Activated CD4-positive, alpha-beta T cell treated with anti-CD3 and anti-CD28 coated beads, Interleukin-2, amount 10 ng/mL, durations not matched to agents 24 days and 14 days (primary cell): Measurements from ENCODE around the gene RAVER2. TPM values are rescaled to one million over a fixed set of nuclear protein-coding genes. Genes with fewer than 3 reads are reported as not detected.
"Not testable (repeated sequence)": the region's sequence is repeated elsewhere in the genome, so short reads cannot be mapped to it uniquely, and the experiment has no call there.

Source experiments
- DNase-seq: peaks from one replicate; pipeline ENCODE4 v3.0.0; 2022
- H3K27ac Mint-ChIP-seq: one replicate; pipeline ENCODE4 v1.8.0; 2022; ENCODE audit warnings: mild to moderate bottlenecking, mixed read lengths
- H3K27me3 Mint-ChIP-seq: one replicate; pipeline ENCODE4 v1.8.0; 2022; ENCODE audit warnings: mixed read lengths
- H3K36me3 Mint-ChIP-seq: one replicate; pipeline ENCODE4 v1.8.0; 2022; ENCODE audit warnings: low read depth, mild to moderate bottlenecking, mixed read lengths
- H3K4me1 Mint-ChIP-seq: one replicate; pipeline ENCODE4 v1.8.0; 2021; ENCODE audit warnings: mixed read lengths
- H3K4me3 Mint-ChIP-seq: one replicate; pipeline ENCODE4 v1.8.0; 2022; ENCODE audit warnings: mild to moderate bottlenecking, moderate library complexity, mixed read lengths
- H3K9me3 Mint-ChIP-seq: one replicate; pipeline ENCODE4 v1.8.0; 2021; ENCODE audit warnings: mixed read lengths
- intact Hi-C: fragments of 100-400 bp; cut with micrococcal nuclease; formaldehyde crosslinking; loops from one replicate; pipeline ENCODE4 v1.15.1; 2023
- total RNA-seq: library from RNA; stranded (reverse); gene quantifications from 2 replicates; pipeline ENCODE4 v1.2.3, GENCODE V29; 2022

The RAVER2 gene
- total RNA-seq, 1 donor from 2014 or later = 0.44 TPM

GRCh38 chr1:64733581-64734286, 11.1 kb upstream of the RAVER2 start:
- H3K27me3 Mint-ChIP-seq = peaks cover 2% of the 10 kb centered on the region
- H3K4me3 Mint-ChIP-seq = no peak overlapping the region
- H3K27ac Mint-ChIP-seq = no peak overlapping the region
- no peaks in the 10 kb centered on the region for H3K9me3 Mint-ChIP-seq
- intact Hi-C loops = no loop called here
- no peaks in the 10 kb centered on the region for H3K4me1 Mint-ChIP-seq
- DNase-seq = no peak
- no peaks in the 10 kb centered on the region for H3K36me3 Mint-ChIP-seq

GRCh38 chr1:64734287-64734652, 10.6 kb upstream of the RAVER2 start:
- DNase-seq = no peak
- Mint-ChIP-seq H3K27me3 (peaks cover 2% of the 10 kb centered on the region), H3K4me3 (no peak overlapping the region), H3K9me3 (no peaks in the 10 kb centered on the region), H3K36me3 (no peaks in the 10 kb centered on the region), H3K27ac (no peak overlapping the region), H3K4me1 (no peaks in the 10 kb centered on the region)
- intact Hi-C loops = no loop called here

- intact Hi-C loops = loop anchor here (10.0 kb wide), 1 partner anchor 334 kb away; no protein-coding TSS in a partner anchor
- peaks cover 19% of the 10 kb centered on the region for H3K27me3 Mint-ChIP-seq
- not testable (repeated sequence) for H3K27ac Mint-ChIP-seq
Measured at GRCh38 chr1:64740687-64741086, 4.2 kb upstream of the RAVER2 start.

GRCh38 chr1:64743954-64744491, 852 bp upstream of the RAVER2 start:
- Mint-ChIP-seq H3K4me3 (peak overlapping the region; percentile 83), H3K4me1 (peaks cover 5% of the 10 kb centered on the region), H3K36me3 (no peaks in the 10 kb centered on the region), H3K9me3 (no peaks in the 10 kb centered on the region), H3K27me3 (peaks cover 32% of the 10 kb centered on the region), H3K27ac (peak overlapping the region; percentile 29)
- intact Hi-C loops = loop anchor here (10.0 kb wide), 1 partner anchor 331 kb away; no protein-coding TSS in a partner anchor
- no peak for DNase-seq

More at GRCh38 chr1:64740687-64741086, 4.2 kb upstream of the RAVER2 start:
- H3K36me3 Mint-ChIP-seq, H3K4me1 Mint-ChIP-seq, H3K4me3 Mint-ChIP-seq, H3K9me3 Mint-ChIP-seq, DNase-seq: not testable (repeated sequence)

- H3K27me3 Mint-ChIP-seq = peaks cover 33% of the 10 kb centered on the region
- peak; percentile 61 for DNase-seq
- H3K4me3 Mint-ChIP-seq = peak overlapping the region; percentile 79
- no peaks in the 10 kb centered on the region for H3K9me3 Mint-ChIP-seq
- intact Hi-C loops = loop anchor here (5.0 to 10.0 kb wide), 2 partner anchors 77 to 329 kb away; no protein-coding TSS in a partner anchor
- peaks cover 5% of the 10 kb centered on the region for H3K4me1 Mint-ChIP-seq
- no peak overlapping the region for H3K27ac Mint-ChIP-seq
- no peaks in the 10 kb centered on the region for H3K36me3 Mint-ChIP-seq
Measured at GRCh38 chr1:64745181-64745985, 508 bp downstream of the RAVER2 start.

GRCh38 chr1:64745986-64746940, 1.4 kb downstream of the RAVER2 start:
- Mint-ChIP-seq H3K36me3 (no peaks in the 10 kb centered on the region), H3K9me3 (no peaks in the 10 kb centered on the region), H3K27ac (no peak overlapping the region), H3K27me3 (peaks cover 33% of the 10 kb centered on the region), H3K4me1 (peaks cover 5% of the 10 kb centered on the region), H3K4me3 (peak overlapping the region; percentile 79)
- DNase-seq = no peak
- intact Hi-C loops = loop anchor here (5.0 to 10.0 kb wide), 2 partner anchors 76 to 329 kb away; no protein-coding TSS in a partner anchor

- intact Hi-C loops = loop anchor here (5.0 to 10.0 kb wide), 2 partner anchors 74 to 327 kb away; no protein-coding TSS in a partner anchor
- H3K4me1 Mint-ChIP-seq = peaks cover 5% of the 10 kb centered on the region
- no peaks in the 10 kb centered on the region for H3K9me3 Mint-ChIP-seq
- no peak for DNase-seq
- no peaks in the 10 kb centered on the region for H3K36me3 Mint-ChIP-seq
- H3K4me3 Mint-ChIP-seq = no peak overlapping the region
- H3K27me3 Mint-ChIP-seq = peaks cover 39% of the 10 kb centered on the region
- H3K27ac Mint-ChIP-seq = no peak overlapping the region
Measured at GRCh38 chr1:64748222-64748621, 3.3 kb downstream of the RAVER2 start.

- peaks cover 35% of the 10 kb centered on the region for H3K27me3 Mint-ChIP-seq
- H3K9me3 Mint-ChIP-seq = no peaks in the 10 kb centered on the region
- H3K4me3 Mint-ChIP-seq = no peak overlapping the region
- intact Hi-C loops = loop anchor here (5.0 to 10.0 kb wide), 2 partner anchors 74 to 326 kb away; no protein-coding TSS in a partner anchor
- peaks cover 5% of the 10 kb centered on the region for H3K4me1 Mint-ChIP-seq
- no peak for DNase-seq
- no peak overlapping the region for H3K27ac Mint-ChIP-seq
- no peaks in the 10 kb centered on the region for H3K36me3 Mint-ChIP-seq
Measured at GRCh38 chr1:64748706-64749105, 3.8 kb downstream of the RAVER2 start.

GRCh38 chr1:64750092-64750491, 5.2 kb downstream of the RAVER2 start:
- no peak for DNase-seq
- H3K4me1 Mint-ChIP-seq = no peaks in the 10 kb centered on the region
- H3K36me3 Mint-ChIP-seq = no peaks in the 10 kb centered on the region
- H3K9me3 Mint-ChIP-seq = no peaks in the 10 kb centered on the region
- H3K27me3 Mint-ChIP-seq = peaks cover 29% of the 10 kb centered on the region
- intact Hi-C loops = no loop called here
- H3K4me3 Mint-ChIP-seq = no peak overlapping the region
- no peak overlapping the region for H3K27ac Mint-ChIP-seq

GRCh38 chr1:64750875-64751274, 6.0 kb downstream of the RAVER2 start:
- H3K4me3 Mint-ChIP-seq = no peak overlapping the region
- H3K4me1 Mint-ChIP-seq = no peaks in the 10 kb centered on the region
- DNase-seq = no peak
- H3K36me3 Mint-ChIP-seq = no peaks in the 10 kb centered on the region
- peaks cover 29% of the 10 kb centered on the region for H3K27me3 Mint-ChIP-seq
- intact Hi-C loops = no loop called here
- no peak overlapping the region for H3K27ac Mint-ChIP-seq
- no peaks in the 10 kb centered on the region for H3K9me3 Mint-ChIP-seq

- Mint-ChIP-seq H3K9me3 (no peaks in the 10 kb centered on the region), H3K36me3 (no peaks in the 10 kb centered on the region), H3K27ac (no peak overlapping the region), H3K27me3 (peaks cover 22% of the 10 kb centered on the region), H3K4me3 (no peak overlapping the region), H3K4me1 (no peaks in the 10 kb centered on the region)
- intact Hi-C loops = no loop called here
- no peak for DNase-seq
Measured at GRCh38 chr1:64754173-64754572, 9.3 kb downstream of the RAVER2 start.

GRCh38 chr1:64755361-64755760, 10.5 kb downstream of the RAVER2 start:
- Mint-ChIP-seq H3K9me3 (no peaks in the 10 kb centered on the region), H3K27ac (no peak overlapping the region), H3K36me3 (no peaks in the 10 kb centered on the region), H3K27me3 (peaks cover 21% of the 10 kb centered on the region), H3K4me3 (no peak overlapping the region), H3K4me1 (no peaks in the 10 kb centered on the region)
- DNase-seq = no peak
- intact Hi-C loops = no loop called here

GRCh38 chr1:64756770-64757169, 11.9 kb downstream of the RAVER2 start:
- Mint-ChIP-seq H3K4me3 (no peak overlapping the region), H3K27ac (no peak overlapping the region), H3K9me3 (no peaks in the 10 kb centered on the region), H3K36me3 (no peaks in the 10 kb centered on the region), H3K27me3 (peaks cover 17% of the 10 kb centered on the region), H3K4me1 (no peaks in the 10 kb centered on the region)
- DNase-seq = no peak
- intact Hi-C loops = no loop called here
